CD4-positive, alpha-beta T cell treated with Interleukin-4 for 4 hours (primary cell): Measurements from ENCODE around the gene LRIG3.
"Not testable (repeated sequence)": the region's sequence is repeated elsewhere in the genome, so short reads cannot be mapped to it uniquely, and the experiment has no call there.

ENCODE experiments used
- DNase-seq: peaks from one replicate; pipeline ENCODE4 v3.0.0-alpha.2; 2020

The LRIG3 gene

DNA sequence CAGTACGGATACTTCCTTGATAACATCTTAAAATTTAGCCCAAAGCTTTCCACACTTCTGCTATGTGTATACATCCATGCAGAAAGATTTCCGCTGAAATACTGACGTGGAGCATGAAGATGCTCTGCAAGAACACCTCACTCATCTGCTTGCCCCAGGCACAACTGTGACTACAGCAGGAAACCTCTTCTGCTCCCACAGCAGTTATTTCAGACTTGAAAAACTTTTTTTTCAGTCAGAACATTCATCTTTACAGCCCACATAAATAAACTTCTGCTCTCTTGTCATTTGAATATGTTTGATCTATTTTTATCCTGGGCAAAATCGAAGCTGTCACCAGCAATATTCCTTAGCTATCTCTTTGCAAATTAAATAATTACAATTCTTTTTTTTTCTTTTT, 6.8 kb upstream of the LRIG3 start:
- DNase-seq: no peak

DNA sequence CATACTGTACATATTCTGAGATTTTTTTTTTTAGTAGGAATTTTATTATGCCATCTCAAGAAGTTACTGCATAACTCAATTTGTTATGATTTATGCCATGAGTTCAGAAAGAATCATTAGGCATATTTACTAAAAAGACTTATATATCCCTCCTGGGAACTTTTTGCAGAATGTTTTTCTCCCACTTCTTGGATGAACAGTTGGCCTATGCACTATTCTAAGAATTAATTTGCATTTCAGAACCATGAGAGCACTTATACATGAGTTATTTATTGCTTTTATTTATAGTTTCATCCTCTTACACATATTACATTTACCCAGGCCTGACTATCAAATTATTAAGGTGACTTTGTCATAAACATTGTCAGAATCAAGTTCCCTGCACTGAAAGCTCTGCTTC, 6.3 kb upstream of the LRIG3 start:
- no peak for DNase-seq

DNA sequence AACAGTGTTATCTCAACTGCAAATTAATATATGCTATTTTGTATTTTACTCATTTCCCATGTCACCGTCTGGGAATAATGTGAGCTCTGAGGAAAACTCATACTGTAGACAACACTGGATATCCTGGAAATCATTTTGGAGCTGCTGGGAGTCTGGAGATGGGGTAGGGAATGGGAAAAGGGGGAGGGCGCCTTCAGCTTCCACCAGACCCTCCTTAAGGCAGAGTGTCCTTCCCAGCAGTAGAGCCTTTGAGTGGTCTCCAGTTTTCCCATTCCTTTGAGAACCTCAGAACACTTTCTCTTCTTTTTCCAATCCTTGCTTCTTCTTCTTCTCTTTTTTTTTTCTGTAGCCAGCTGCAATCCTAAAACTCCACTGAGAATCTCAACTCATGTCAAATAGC, 5.4 kb upstream of the LRIG3 start:
- DNase-seq: no peak

DNA sequence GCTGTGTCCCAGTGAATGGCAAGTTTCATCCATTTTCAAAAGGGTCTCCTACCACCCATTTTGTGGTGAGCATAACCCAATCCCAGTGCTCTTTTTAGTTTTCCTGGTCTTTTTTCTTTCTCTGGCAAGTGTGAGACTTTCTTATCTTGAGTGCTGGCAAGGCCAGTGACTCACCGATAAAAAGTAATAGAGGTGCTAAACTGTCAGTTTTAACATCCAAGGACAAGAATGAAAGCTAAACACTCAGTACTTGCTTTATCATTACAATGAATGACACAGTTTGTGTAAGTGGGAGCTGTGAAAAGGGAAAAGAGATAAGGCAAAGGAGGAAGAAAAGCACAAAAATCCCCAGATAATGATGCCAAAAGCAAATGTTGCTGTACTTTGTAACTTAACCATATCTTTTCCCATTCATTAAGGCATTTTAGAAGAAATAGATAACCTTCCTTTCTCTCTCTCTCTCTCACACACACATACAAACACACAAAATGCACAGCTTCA, 4.9 kb upstream of the LRIG3 start:
- DNase-seq: no peak

DNA sequence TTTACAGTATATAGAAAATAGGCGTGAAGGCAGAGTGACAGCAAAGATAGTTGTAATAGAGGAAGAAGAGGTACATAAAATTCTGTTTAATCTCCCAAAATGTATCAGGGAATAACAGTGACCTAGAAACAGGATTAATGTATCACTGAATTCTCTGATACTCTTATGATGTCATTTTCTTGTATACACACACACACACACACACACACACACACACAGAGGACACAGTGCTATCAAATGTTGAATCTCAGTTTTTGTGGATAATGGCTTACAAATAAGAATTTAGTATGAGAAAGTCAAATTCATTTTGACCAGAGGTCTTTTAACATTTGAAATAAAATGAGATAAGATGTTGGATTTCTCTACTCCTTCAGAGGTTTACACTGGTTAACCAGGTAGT, 4.3 kb upstream of the LRIG3 start:
- no peak for DNase-seq

DNA sequence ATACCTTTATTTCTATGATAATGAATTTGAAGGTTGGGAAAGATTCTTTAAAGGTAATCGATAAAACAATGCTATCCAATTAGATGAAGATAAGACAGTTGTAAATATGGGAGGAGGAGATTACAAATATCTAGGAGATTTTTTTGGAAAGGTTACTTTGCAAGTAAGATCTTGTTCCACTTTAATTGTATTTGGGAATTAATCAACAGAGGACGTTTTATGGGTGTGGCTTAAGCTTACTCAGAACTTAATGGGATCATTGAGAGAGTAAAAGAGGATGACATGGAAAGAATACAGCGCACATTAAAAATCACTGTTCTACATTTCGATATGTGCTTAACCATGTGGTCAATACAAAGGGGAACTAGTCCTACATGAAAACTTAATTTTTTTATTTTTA, 3.5 kb upstream of the LRIG3 start:
- no peak for DNase-seq

DNA sequence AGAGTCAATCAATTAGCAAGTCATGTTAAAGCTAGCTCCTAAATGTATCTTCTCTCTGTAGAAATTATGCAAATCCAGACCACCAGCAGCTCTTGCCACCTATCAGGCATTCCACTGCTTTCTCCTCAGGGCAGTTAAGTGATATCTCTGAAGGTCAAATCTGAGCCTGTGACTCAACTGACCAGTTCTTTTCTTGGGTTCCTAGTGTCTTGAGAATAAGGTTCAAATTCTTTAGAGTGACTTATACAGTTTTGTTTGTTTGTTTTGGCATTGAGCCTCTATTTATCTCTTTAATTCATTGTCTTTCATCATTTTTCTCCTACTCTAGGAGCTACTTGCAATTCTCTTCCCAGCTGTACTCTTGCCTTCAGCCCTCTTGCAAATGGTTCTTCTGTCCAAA, 2.5 kb upstream of the LRIG3 start:
- no peak for DNase-seq

DNA sequence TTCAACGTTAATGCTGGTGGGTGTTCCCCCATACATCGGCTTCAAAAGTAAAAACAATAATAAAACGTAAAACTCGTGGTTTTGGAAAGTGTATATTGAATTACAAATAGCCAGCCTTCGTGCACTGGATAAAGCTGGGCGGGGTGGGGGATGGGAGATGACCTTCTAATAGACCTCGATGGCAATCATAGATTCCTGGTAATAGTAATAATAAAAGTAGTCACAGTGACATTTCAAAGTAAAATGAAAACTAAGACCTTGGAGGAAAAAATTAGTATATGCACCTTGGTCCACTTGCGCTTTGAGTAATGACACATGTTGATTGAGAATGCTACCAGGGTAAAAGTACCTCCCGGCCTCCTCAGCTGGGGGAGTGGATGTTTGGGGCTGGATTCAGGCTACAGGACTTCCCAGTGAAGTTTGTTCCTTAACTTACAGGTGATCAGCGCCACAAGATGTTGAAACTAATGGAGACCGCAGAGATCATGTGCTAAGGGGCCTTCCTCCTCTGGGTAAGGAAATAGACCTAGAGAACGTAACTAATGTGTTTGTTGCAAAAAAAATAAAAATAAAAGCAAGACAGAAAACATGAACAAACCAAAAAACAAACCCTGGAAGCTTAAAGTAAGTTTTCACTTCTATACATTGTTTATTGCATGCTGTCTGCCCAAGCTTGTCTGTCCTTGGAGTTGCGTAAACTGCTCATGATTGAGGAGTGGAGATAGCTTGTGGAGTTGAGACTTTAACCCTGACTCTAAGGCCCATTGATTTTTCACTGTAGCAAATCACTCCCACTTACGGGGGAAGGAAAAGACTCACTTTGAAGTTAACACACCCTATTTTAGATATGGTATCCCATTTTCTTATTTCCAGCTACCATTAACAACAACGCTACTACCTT, 907 bp upstream of the LRIG3 start:
- DNase-seq: no peak

DNA sequence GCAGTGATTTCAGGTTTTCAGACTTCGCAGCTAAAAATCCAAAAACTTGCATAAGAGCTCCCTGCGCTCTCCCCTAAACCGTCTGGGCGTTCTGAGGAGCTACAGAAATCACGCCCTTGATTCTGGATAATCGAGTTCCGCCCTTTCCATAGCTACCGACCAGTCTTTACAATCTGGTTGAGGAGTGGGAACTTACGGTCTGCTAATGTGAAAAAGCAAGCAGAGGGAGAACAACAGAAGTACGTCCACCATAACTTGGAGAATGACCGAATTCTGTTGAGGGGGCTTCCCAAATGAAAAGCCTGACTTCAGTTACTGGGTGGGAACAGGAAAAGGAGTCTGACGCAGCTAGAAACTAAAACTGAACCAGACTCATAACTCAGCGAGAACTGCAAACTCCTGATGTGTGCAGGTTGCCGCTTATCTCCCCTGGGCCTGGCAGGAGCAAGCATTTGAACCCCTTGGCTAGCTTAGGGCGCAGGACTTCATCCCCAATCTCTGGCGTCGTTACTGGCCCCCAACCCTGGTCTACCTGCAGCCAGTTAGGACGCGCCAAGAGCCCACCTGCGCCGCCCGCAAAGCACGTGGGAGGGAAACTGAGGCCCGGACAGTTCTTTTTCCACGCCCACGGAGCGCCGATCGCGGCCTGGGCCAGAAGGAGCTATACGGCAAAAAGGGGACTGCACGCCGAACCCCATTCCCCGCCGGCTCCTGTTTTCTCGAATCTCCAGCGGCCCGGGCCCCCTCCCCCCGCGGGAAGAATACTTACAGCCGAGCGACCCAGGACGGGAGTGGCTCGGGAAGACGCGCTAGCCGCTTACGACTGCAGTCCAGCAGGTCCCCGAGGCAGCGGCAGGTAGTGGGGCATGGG, 838 bp downstream of the LRIG3 start:
- DNase-seq: no peak

DNA sequence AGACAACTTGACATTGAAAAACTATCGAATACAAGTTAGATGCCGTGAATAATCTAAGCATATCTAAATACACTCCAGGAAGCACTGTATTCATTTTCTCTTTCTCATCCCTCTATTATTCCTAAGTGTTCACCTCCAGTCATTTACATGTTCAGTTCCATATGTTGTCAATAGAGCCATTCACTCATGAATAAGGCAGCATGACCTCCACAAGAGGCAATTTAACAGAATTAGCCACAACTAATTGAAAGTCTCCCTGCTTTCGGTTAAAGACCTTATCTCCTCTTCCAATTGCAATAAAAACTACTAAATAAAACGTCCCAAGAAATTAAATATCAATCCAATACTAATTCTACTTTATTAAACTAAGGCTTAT, 1.8 kb downstream of the LRIG3 start:
- DNase-seq: no peak

DNA sequence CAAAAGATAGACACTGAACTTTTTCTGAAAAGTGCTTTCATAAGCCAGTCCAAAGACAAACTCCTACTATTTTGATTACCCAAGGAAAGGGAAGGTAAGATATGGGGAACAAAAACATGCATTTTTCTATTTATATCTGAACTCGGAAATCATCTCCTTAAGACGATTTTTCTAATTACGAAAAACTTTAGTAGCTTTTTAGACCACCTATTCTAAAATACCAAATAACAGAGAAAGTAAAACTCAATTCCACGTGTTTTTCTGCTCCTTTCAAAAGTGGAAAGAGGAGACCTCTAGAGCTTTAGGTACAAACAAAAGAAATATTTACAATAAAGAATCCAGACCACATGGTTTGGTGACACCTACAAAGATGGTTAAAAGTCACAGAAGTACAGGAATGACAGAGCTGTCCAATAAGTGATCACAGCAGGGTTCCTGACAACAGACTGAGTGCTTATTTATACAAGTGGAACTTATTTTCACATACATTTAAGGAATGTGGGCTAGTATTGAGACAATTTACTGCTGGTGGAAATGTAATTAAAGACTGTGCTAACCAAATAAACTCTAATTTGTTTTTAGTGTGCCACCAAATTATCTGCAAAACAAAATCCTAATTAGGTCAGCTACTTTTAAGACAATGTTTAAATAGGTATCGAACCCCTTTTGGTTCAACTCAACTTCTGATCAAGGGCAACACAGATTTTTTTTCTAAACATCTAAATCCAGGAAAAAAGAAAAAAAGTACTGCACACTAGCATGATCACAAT, 2.4 kb downstream of the LRIG3 start:
- no peak for DNase-seq

DNA sequence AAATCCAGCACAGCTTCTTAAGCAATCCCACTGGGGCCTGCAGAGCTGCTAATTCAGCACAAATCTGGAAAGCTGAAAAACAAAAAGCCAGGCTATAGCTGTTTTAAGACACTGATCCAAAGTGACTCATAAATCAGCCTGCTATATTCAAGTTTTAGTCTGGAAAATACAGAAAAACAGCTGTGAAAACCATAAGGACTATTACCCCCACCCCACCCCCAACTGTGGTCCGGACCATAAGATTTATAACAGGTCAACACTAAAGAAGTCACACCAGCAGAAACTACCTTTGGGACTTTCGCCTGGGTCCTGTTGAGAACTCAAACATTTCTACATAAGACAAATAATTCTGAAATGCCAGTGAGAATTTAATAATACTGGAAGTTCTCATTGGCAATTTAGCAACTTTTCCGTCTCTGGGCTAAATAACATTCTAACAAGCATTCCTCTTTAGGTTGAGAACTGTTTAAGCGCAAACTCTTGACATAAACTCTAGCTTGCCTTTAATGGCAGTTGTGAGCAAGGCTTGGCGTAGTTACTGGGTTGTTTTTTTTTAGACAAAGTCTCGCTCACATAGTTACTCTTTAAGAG, 3.3 kb downstream of the LRIG3 start:
- DNase-seq: no peak

DNA sequence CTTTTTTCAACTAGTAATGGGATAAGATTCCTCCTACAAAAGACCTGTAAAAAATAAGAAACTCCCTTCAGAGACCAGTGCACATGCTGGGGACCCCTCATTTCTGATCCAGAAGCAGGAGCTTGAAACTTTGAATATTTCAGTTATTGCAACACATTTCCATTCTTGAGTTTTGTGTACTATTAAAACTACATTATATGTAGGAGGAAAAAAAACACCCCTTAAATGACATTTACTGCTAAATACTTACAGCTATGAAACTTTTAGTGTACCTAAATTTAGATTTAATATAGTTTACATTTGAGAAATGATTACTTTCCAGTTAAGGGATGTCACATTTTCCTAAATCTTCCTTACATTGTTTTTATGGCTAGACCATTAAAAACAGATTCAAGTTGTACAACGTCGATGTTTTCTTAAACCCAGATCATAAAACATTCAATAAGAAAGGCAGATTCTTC, 4.1 kb downstream of the LRIG3 start:
- no peak for DNase-seq

DNA sequence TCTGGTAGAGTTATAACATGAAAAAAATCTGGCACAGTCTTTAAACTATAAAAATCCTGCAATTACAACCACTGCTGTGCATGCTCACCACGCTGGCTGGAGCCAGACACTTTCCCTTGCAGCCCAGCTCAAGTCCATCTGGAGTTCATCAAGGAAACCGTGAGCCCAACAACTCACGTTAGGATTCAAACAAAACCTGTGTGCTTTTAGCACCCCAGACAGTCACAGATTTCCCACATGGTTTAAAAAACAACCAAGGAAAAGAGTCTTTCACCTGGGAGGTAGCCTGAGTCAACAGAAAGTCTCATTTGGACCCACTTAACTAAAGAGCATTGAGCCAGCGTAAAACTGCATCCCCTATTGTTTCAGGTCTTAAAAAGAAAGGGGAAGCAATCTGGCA, 4.7 kb downstream of the LRIG3 start:
- DNase-seq: no peak

DNA sequence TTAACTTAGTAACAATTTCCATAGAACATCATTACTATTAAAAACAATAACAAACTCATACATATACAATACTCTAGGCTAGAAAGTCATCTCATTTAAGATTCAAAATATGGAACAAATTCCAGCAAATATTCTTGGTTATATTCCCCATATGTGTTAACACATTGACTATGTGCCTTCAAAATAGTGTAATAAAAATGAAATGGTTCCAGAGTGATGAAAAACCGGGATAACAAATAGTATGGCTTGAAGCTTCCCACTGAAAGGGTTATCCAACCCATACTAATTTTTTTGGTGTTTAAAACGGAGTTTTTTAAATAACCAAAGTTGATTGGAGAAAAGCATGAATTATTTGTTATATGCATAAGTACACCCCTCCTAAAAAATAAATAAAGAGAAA, 5.3 kb downstream of the LRIG3 start:
- DNase-seq: no peak

DNA sequence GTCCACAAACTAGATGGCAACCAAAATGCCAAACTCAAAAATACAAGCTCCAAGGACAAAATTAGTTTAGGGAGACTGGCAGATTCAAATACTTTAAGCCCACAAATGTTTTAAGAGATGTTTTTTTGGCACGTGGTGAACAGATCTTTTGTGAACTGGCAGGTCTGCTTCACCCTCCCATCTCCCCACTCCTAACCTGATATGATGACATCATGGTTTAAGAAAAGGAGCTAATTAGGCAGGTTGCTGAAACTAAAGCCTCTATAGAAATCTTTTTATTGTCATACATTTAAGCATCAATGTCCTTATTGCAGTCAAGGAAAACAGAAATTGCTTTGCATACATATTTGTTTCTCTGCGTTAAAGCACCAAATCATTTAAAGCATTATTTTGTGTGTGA, 5.8 kb downstream of the LRIG3 start:
- no peak for DNase-seq

DNA sequence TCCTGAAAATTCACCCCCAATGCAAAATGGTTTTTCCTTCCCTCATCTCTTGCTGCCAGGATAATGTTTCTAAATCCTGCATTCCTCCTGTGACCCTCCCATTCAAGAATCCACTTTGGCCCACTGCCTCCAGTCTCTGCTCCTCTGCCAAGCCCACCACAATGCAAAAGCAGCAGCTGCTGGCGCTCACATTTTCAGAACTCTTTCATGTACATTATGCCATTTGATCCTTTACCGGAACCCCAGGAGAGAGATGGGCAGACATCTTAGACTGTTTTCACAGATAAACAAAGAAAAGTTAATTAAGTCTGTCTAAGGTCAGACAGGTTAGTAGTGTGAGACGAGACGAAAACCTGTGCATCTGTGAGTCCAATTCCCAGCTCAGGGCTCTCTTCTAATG, 12.9 kb downstream of the LRIG3 start:
- DNase-seq: no peak

DNA sequence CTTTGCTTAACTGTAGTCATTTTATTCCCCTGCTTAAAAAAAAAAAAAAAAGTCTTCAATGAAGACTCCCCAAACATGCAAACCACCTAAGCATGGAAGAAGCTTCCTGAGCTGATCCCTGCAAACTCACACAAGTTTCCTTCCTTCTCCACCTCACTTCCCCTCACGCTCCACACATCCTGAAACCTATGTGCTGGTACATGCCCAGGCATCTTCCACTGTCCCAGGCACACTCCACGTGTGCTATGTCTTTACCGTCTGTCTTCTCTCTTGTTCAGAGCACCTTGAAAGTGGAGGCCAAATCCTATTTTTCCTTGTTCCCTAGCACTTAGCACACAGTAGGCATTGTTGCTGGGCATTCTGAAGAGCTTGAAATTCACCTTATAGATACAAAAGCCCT, 13.4 kb downstream of the LRIG3 start:
- no peak for DNase-seq

DNA sequence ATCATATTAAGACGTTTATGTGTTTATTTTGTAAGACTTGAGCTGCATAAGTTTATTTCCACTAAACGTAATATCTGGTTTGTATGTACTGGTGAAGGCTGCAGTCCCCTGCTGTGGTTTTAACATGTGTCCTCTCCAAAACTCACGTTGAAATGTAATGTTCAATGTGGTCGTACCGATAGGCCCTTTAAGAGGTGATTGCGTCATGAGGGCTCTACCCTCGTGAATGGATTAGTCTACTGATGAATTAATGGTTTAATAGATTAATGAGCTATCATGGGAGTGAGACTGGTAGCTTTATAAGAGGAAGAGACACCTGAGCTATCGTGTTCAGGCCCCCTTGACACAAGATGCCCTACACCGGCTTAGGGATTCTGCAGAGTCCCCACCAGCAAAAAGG, 14.9 kb downstream of the LRIG3 start:
- no peak for DNase-seq

DNA sequence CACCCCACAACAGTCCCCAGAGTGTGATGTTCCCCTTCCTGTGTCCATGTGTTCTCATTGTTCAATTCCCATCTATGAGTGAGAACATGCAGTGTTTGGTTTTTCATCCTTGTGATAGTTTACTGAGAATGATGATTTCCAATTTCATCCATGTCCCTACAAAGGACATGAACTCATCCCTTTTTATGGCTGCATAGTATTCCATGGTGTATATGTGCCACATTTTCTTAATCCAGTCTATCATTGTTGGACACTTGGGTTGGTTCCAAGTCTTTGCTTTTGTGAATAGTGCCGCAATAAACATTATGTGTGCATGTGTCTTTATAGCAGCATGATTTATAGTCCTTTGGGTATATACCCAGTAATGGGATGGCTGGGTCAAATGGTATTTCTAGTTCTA, 17.6 kb downstream of the LRIG3 start:
- DNase-seq: not testable (repeated sequence)

DNA sequence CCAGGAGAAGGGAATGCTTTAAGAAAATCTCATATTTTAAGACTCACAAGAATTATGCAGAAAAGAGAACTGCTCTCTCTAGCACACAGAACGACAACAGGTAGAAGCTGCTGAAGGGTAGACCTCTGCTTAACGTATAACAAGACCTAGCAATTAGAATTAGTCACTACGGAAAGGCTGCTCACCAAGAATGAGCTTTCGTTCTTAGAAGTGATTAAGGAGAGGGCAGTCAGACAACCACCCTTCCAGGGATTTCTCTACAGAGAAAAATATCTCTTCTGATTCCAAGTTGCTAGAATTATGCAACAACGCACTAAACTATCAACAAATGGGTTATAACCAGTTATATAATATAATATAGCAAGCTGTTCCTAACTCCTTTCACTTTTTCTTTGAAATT, 18.6 kb downstream of the LRIG3 start:
- no peak for DNase-seq

DNA sequence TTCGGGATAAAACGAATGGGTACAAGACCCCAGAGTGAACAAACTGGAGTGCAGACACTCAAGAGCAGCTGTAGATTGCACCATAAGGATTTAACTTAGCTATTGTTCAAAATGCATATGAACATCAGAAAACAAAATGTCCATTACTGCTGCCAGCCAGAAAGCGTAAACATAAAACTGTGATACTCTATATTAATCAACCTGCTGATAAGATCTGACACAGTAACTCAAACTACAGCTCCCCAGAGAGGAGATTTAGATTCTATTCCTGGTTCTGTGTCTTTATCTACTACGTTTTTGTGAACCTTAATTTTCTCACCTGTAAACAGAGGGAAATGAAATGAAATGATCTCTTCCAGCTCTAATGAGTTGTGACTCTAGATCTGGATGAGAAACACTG, 22.3 kb downstream of the LRIG3 start:
- no peak for DNase-seq

DNA sequence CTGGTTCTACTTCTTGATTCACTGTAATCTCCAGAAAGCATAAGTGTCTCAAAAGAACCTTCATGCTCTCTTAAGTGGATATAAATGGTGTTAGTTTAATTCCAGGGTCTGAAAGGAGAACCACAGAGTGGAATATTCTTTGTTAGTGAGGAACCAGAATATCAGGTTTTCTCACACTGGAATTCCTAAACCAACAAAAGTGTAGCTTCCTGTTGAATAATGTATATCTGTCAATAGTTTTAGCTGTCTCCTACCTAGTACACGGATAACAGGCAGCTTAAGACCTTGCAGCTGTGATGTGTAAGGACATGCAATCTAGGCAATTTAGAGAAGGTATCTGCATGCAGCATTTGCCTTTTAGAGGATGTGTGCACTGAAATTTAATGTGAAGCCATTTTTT, 24.0 kb downstream of the LRIG3 start:
- DNase-seq: no peak
